SK-MEL-5 (cell line): ENCODE measurements around the gene SCGN. TPM values are rescaled to one million over a fixed set of nuclear protein-coding genes. Genes with fewer than 3 reads are reported as not detected.
"Not testable (repeated sequence)": the region's sequence is repeated elsewhere in the genome, so short reads cannot be mapped to it uniquely, and the experiment has no call there.

Experiments used
- DNase-seq: peaks from one replicate; pipeline ENCODE4 v3.0.0-alpha.2; 2016; ENCODE audit warnings: low read depth, low spot score
- in situ Hi-C: cut with HindIII; loops from 2 replicates; pipeline ENCODE4 v1.10.0; 2016; ENCODE audit warnings: low sequenced_read_pairs, high pct_unique_total_duplicates, low pct_unique_long_range_greater_than_20kb
- total RNA-seq: library from RNA; depleted of rRNA; stranded (reverse); fragments of >200 nt; shearing (Covaris generic); gene quantifications from 2 replicates; pipeline ENCODE4 v1.2.3, GENCODE V29; 2014; rRNA removed

The SCGN gene
- total RNA-seq, 1 experiment from 2014 or later = 0.26 TPM

GRCh38 chr6:25746968-25747367 lies 95.0 kb downstream of the SCGN start:
- DNase-seq = no peak

GRCh38 chr6:25747477-25747876 lies 95.5 kb downstream of the SCGN start:
- DNase-seq = no peak
- in situ Hi-C loops = no loop called here

More at GRCh38 chr6:25746968-25747367, 95.0 kb downstream of the SCGN start:
- in situ Hi-C loops = no loop called here

GRCh38 chr6:25748049-25748448 lies 96.0 kb downstream of the SCGN start:
- in situ Hi-C loops = no loop called here

GRCh38 chr6:25748601-25749517 lies 96.8 kb downstream of the SCGN start:
- DNase-seq = peak; percentile 32
- in situ Hi-C loops = not testable (repeated sequence)

More at GRCh38 chr6:25748049-25748448, 96.0 kb downstream of the SCGN start:
- no peak for DNase-seq

- in situ Hi-C loops = no loop called here
- DNase-seq = no peak
These were observed 97.8 kb downstream of the SCGN start for GRCh38 chr6:25749837-25750236.

- in situ Hi-C loops = no loop called here
- no peak for DNase-seq
These were observed 98.9 kb downstream of the SCGN start for GRCh38 chr6:25750906-25751305.

Other genes with a start within 250 kb of the SCGN start
- not detected in 2 replicates for gene SLC17A4, start 102.5 kb downstream of the SCGN start, total RNA-seq
- not detected in 2 replicates for gene SLC17A1, start 179.8 kb downstream of the SCGN start, total RNA-seq
- gene SLC17A3, start 222.0 kb downstream of the SCGN start, total RNA-seq = not detected in 2 replicates